DOHH2 (cell line): ENCODE data around the gene CLINT1.
A peak's percentile ranks its signal among the peaks of the same experiment; 100 is the strongest.

ENCODE experiments used
- H3F3A ChIP-seq: fragments of 200-600 bp; sonication (generic), shearing (Covaris generic); 2 replicates; pipeline ENCODE4 v1.6.0; 2016; ENCODE audit warnings: antibody characterized with exemption, mild to moderate bottlenecking; ENCODE audit not compliant: control insufficient read depth, insufficient read depth
- H3K27ac ChIP-seq: fragments of 200-600 bp; sonication (generic); 2 replicates; pipeline ENCODE4 v1.5.1; 2014; ENCODE audit warnings: low read depth, mild to moderate bottlenecking, low read length, moderate library complexity
- H3K27me3 ChIP-seq: fragments of 200-600 bp; sonication (generic); 2 replicates; pipeline ENCODE4 v1.6.1; 2014; ENCODE audit warnings: mild to moderate bottlenecking, low read length, mixed read lengths; ENCODE audit not compliant: control insufficient read depth
- H3K36me3 ChIP-seq: fragments of 200-600 bp; sonication (generic); 2 replicates; pipeline ENCODE4 v1.6.1; 2014; ENCODE audit warnings: mild to moderate bottlenecking, low read length, moderate library complexity, mixed read lengths; ENCODE audit not compliant: control insufficient read depth
- H3K4me1 ChIP-seq: fragments of 200-600 bp; sonication (generic); 2 replicates; pipeline ENCODE4 v1.6.1; 2014; ENCODE audit warnings: mild to moderate bottlenecking, low read length, mixed read lengths; ENCODE audit not compliant: control insufficient read depth
- H3K4me2 ChIP-seq: fragments of 200-600 bp; sonication (generic); 2 replicates; pipeline ENCODE4 v1.6.0; 2014; ENCODE audit warnings: mild to moderate bottlenecking, low read length, moderate library complexity
- H3K4me3 ChIP-seq: fragments of 200-600 bp; sonication (generic); 2 replicates; pipeline ENCODE4 v1.5.1; 2014; ENCODE audit warnings: mild to moderate bottlenecking, low read length, mixed read lengths
- H3K79me2 ChIP-seq: fragments of 200-600 bp; sonication (generic); 2 replicates; pipeline ENCODE4 v1.6.1; 2014; ENCODE audit warnings: mild to moderate bottlenecking, low read length, mixed read lengths; ENCODE audit not compliant: control insufficient read depth
- H3K9me2 ChIP-seq: fragments of 200-600 bp; sonication (generic); replicated peaks from 2 replicates; pipeline ENCODE4 v1.6.1; 2014; ENCODE audit warnings: mild to moderate bottlenecking, low read length, mixed read lengths; ENCODE audit not compliant: control insufficient read depth
- H3K9me3 ChIP-seq: fragments of 200-600 bp; sonication (generic); 2 replicates; pipeline ENCODE4 v1.6.1; 2014; ENCODE audit warnings: antibody characterized with exemption, low read length, mixed read lengths; ENCODE audit not compliant: control insufficient read depth, insufficient read depth
- H4K20me1 ChIP-seq: fragments of 200-600 bp; sonication (generic); 2 replicates; pipeline ENCODE4 v1.6.0; 2014; ENCODE audit warnings: low read depth, mild to moderate bottlenecking, antibody characterized with exemption, low read length, moderate library complexity; ENCODE audit not compliant: control insufficient read depth, insufficient read depth
- EZH2phosphoT487 ChIP-seq: fragments of 200-600 bp; sonication (generic); IDR thresholded peaks from 2 replicates; pipeline ENCODE4 v1.6.1; 2017; ENCODE audit warnings: borderline replicate concordance, mild to moderate bottlenecking, antibody characterized with exemption, low read length, moderate library complexity, mixed read lengths
- TF ChIP-seq, protein P1 (sequence below): fragments of 200-600 bp; sonication (generic); IDR thresholded peaks from one replicate; pipeline ENCODE4 v1.5.1; 2014; ENCODE audit warnings: antibody characterized with exemption, mild to moderate bottlenecking, low read depth, low read length; ENCODE audit not compliant: poor library complexity, severe bottlenecking

CLINT1 gene

GRCh38 chr5:157744051-157745011 lies 114.6 kb downstream of the CLINT1 start:
- Histone ChIP-seq H3K4me2 (peak overlapping the region; percentile 85), H3K27me3 (no peaks in the 10 kb centered on the region), H3K36me3 (peaks cover 30% of the 10 kb centered on the region), H3F3A (no peaks in the 10 kb centered on the region), H3K4me1 (peaks cover 23% of the 10 kb centered on the region), H3K79me2 (peaks cover 51% of the 10 kb centered on the region), H3K27ac (no peak overlapping the region), H3K4me3 (peak overlapping the region; percentile 94), H3K9me2 (no peaks in the 10 kb centered on the region), H4K20me1 (no peaks in the 10 kb centered on the region), H3K9me3 (no peaks in the 10 kb centered on the region)
- TF ChIP-seq, protein P1, sequence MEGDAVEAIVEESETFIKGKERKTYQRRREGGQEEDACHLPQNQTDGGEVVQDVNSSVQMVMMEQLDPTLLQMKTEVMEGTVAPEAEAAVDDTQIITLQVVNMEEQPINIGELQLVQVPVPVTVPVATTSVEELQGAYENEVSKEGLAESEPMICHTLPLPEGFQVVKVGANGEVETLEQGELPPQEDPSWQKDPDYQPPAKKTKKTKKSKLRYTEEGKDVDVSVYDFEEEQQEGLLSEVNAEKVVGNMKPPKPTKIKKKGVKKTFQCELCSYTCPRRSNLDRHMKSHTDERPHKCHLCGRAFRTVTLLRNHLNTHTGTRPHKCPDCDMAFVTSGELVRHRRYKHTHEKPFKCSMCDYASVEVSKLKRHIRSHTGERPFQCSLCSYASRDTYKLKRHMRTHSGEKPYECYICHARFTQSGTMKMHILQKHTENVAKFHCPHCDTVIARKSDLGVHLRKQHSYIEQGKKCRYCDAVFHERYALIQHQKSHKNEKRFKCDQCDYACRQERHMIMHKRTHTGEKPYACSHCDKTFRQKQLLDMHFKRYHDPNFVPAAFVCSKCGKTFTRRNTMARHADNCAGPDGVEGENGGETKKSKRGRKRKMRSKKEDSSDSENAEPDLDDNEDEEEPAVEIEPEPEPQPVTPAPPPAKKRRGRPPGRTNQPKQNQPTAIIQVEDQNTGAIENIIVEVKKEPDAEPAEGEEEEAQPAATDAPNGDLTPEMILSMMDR = no peak
- no peak for TF ChIP-seq EZH2phosphoT487

- Histone ChIP-seq H3K27me3 (no peaks in the 10 kb centered on the region), H4K20me1 (no peaks in the 10 kb centered on the region), H3K4me1 (peaks cover 23% of the 10 kb centered on the region), H3F3A (no peaks in the 10 kb centered on the region), H3K36me3 (peaks cover 37% of the 10 kb centered on the region), H3K79me2 (peaks cover 42% of the 10 kb centered on the region), H3K4me3 (peak within 1 kb of the TSS; percentile 94), H3K4me2 (peak within 1 kb of the TSS; percentile 85), H3K9me2 (no peaks in the 10 kb centered on the region), H3K9me3 (no peaks in the 10 kb centered on the region), H3K27ac (no peak within 1 kb of the TSS)
- TF ChIP-seq, protein P1 = peak; percentile 98
- TF ChIP-seq EZH2phosphoT487 = no peak
Measured at GRCh38 chr5:157743163-157744050, 115.5 kb downstream of the CLINT1 start, which contains the start of gene LSM11. Gene LSM11, plus strand, starts transcription at chr5:157743712. Its CDS starts 39 bp downstream, at chr5:157743751.

DNA sequence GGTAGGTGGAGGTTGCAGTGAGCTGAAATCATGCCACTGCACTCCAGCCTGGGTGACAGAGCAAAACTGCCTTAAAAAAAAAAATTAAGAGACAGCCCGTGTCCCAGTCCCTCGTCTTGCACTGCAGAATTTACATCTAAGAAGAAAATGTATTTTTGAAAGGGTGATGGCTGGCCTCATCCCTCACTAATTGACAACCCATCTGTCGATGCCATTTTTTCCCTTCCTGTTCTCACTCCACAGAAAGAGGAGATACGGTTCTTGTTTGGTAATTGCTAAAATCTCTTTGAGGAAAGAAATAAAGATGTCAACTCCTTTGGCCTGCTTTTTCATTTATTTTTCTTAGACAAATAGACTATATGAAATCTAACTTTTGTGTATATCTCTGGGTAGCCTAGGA lies 117.8 kb downstream of the CLINT1 start:
- no peaks in the 10 kb centered on the region for H3K27me3 ChIP-seq
- H3K4me3 ChIP-seq = no peak overlapping the region
- H3K9me2 ChIP-seq = no peaks in the 10 kb centered on the region
- H3K27ac ChIP-seq = no peak overlapping the region
- TF ChIP-seq, protein P1 = no peak
- TF ChIP-seq EZH2phosphoT487 = no peak
- no peaks in the 10 kb centered on the region for H3K9me3 ChIP-seq
- H3K36me3 ChIP-seq = peaks cover 49% of the 10 kb centered on the region
- no peaks in the 10 kb centered on the region for H3F3A ChIP-seq
- no peak overlapping the region for H3K4me2 ChIP-seq
- H4K20me1 ChIP-seq = no peaks in the 10 kb centered on the region
- peaks cover 19% of the 10 kb centered on the region for H3K4me1 ChIP-seq
- H3K79me2 ChIP-seq = peaks cover 20% of the 10 kb centered on the region
